NCI-H82 (cell line): ENCODE results near the gene CTBP2.
A peak's percentile ranks its signal among the peaks of the same experiment; 100 is the strongest.

Experiments
- DNase-seq: peaks from one replicate; lab custom pipeline; 2025; lab: John Stamatoyannopoulos, UW

The CTBP2 gene

GRCh38 chr10:125144693-125145623, 15.4 kb downstream of the CTBP2 start:
- peak; percentile 17 for DNase-seq

GRCh38 chr10:125144206-125144605, 16.2 kb downstream of the CTBP2 start:
- no peak for DNase-seq

DNA sequence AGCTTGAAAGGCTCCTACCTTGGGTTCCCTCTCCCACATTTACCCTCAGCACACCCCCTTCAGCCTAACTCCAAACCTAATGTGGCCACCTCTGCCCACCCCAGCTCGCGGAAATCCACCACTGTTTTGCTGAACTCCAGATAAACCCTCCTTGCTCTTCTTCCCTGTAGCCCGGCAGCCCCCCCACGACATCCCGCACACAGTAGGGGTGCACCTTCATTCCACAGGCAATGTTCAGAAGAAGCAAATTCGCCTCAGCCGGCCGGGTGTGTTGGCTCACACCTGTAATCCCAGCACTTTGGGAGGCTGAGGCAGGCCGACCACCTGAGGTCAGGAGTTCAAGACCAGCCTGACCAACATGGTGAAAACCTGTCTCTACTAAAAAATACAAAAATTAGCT, 17.4 kb downstream of the CTBP2 start:
- DNase-seq = no peak

DNA sequence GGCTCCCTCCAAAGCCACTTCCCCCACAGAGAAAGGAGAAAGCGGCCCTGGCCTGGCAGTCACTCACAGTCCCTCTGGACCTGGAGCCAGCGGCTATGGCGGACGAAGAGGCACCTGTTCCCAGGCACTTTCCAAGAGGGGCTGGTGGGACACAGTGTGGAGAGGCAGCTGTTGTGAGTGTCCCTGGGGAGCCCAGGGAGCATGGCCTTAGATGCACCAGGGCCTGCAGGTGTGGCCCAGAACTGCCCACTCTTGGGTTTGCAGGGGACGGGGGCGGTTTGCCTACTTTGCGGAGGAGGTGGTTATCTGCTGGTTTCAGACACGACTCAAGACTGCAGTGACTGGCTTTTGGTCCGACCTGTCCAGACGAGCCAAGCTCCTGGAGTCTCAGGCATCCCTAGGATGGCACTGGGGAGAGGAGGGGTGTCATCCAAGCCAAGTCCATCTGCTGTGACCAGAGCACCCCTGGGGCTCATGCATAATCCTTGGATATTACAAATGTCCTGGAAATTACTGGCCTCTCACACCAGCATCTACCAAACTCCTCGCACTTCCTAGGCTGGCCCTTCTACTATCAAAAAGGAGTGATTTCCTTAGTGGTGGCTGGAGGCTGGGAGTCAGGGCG, 18.4 kb downstream of the CTBP2 start:
- peak; percentile 9 for DNase-seq

DNA sequence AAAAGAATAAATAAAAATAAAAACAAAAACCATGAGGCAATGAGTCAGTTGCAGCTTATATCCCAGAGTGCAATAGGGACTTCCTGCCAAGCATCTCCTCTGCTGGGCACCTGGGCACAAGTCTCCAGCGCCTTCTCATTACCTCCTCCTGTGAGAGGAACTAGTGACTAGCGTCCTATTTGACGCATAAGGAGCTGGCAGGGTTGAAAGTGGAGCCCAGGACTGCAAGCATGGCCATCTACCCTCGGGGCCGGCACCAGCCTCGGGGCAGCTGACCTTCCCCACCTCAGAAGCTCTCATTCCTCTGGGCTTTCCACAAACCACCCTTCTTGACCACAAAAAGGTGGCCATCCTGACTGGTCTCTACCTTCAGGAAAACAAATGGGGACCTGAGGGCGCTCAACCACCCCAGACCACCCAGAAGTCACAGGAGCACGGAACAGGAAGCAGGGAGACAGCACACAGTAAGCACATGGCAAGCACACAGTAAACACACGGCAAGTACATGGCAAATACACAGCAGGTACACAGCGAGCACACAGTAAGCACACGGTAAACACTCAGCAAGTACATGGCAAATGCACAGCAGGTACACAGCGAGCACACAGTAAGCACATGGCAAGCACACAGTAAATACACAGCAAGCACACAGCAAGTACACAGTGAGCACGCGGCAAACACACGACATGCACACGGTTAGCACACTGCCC, 19.1 kb downstream of the CTBP2 start:
- no peak for DNase-seq

GRCh38 chr10:125140151-125140550, 20.2 kb downstream of the CTBP2 start:
- no peak for DNase-seq

GRCh38 chr10:125137601-125138438, 22.5 kb downstream of the CTBP2 start:
- DNase-seq = no peak

DNA sequence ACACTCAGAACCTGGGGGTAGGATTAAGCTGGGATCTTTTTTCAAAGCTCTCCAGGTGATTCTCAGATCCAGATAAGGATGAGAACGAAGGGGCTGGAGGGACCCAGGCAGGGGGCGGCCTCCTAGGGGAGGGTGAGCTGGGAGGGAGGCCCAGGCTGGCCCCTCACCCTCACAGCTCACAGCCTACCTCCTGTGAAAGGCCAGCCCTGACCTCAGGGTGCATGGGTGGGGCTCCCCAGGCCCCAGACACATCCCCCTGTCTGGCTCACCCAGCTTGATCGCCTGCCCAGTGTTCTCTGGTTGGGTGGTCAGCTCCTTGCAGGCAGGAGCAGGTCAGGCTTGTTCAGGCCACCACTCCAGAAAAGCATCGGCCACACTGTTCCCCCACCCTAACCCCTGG, 24.3 kb downstream of the CTBP2 start:
- DNase-seq = no peak

DNA sequence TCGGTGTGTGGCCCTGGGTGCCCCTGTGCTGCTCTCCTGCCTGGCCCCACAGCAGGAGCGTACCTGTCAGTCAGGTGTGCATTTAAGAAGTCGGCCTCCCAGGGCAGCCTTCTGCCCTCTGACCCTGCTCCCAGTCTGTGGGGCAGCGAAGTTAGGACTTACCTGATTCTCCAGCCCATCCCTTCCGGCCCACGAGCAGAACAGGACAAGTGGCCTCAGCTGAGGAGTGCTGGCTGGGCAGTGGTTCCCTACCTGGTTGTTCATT, 24.7 kb downstream of the CTBP2 start:
- no peak for DNase-seq

- DNase-seq = no peak
These were observed 25.2 kb downstream of the CTBP2 start for GRCh38 chr10:125134916-125135770.

DNA sequence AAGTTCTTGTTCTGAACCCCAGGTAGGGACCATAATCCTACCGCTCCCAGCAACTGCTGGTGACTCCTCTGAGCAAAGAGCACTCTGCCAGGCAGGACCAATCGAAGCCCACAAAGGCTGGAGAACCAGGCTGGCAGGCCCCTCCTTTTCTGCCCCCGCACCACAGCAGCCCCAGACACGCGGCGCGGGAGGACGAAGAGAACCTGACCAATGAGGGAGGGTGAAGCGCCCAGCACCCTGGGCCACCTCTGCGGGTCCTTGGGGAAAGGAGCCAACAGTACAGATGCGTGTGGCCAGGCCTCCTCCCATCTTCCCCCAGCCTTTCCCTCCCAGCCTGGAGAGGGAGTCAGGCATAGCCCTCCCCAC, 25.9 kb downstream of the CTBP2 start:
- DNase-seq = no peak

- no peak for DNase-seq
These were observed 26.5 kb downstream of the CTBP2 start for GRCh38 chr10:125133696-125134482.

DNA sequence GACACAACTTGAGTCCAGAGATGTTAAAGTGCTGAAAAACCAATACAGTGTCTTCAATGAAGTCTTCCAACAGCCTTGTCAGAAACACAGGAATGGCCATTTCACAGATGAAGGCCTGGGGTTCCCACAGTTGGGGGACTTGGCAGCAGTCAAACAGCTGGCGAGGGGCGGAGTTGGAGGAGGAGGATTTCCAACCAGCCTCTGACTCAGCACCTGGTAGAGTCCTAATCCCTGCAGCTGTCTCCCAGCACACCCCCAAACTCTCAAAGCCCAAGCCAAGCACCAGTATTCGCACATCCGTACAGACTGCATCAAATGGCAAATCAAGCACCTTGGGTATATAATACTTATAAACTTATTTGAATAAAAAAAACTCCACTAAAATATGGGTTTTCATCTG, 28.0 kb downstream of the CTBP2 start:
- DNase-seq = peak; percentile 64

GRCh38 chr10:125130916-125131315, 29.4 kb downstream of the CTBP2 start:
- no peak for DNase-seq

DNA sequence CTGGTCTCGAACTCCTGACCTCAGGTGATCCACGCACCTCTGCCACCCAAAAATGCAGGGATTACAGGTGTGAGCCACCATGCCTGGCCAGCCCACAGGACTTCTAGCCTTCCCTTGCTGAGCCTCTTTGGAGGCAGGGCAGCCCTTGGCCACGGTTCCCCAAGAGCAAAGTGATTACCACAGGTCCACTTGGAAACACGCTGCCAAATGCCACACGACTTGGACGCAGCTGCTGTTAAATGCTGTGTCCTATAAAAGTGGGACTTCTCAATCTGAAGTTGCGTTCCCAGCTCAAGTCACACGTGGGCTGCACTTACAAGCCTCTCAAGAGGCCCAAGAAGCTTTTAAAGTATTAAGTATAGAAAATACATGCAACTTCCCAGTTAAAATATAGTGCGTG, 30.1 kb downstream of the CTBP2 start:
- DNase-seq = no peak

- no peak for DNase-seq
These were observed 31.3 kb downstream of the CTBP2 start for GRCh38 chr10:125129076-125129458.

- no peak for DNase-seq
These were observed 31.8 kb downstream of the CTBP2 start for GRCh38 chr10:125128397-125129075.

DNA sequence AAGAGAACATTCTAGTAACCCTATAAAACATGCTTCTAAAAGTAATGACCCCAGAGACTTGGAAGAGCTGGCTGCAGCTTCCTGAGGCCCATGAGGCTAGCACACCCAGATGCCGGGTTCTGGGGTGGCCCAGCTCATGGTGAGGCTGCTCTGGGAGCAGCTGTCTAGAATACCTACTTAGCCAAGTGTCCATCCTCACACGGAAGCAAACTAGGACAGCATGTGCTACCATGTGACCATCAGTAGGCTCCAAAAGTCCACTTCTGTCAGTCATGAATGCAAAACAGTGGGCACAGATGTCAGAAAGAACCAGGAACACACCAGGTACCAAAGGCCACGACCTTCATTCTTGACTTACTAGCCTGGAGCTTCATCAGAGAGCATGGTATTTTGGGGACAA, 32.4 kb downstream of the CTBP2 start:
- DNase-seq = no peak

DNA sequence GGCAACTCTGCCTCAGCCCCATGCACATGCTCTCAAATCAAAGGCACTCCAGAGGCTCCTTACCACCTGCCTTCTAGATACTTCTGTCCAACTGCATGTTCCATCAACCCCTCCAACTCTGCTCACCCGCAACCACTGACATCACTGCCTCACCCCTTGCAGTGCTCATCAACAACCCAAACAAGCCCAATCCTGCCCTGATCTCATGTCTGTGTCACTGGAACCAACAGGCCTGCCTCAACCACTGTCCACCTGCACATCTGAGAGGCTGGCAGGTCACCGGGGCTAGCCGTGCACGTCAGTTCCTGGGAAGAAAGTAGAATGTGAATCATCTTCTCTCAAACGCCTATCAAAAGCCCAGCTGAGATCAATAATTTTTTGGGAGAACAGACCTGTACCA, 33.3 kb downstream of the CTBP2 start:
- DNase-seq = no peak
